Coronary artery (tissue), 2 donors: ENCODE data around the gene TMEM38B.
"Not testable (repeated sequence)": the region's sequence is repeated elsewhere in the genome, so short reads cannot be mapped to it uniquely, and the experiment has no call there.

Source experiments
- DNase-seq: peaks from one replicate; pipeline ENCODE4 v3.0.0-alpha.2; 2017; ENCODE audit warnings: low spot score
- H3K27ac ChIP-seq, 2 donors: fragments of 200-600 bp; sonication (generic); one replicate each; pipeline ENCODE4 v1.5.1; 2016 to 2019
- H3K4me3 ChIP-seq: fragments of 200-600 bp; sonication (generic); 2 replicates; pipeline ENCODE4 v1.5.1; 2016; ENCODE audit warnings: mild to moderate bottlenecking, moderate library complexity
- CTCF ChIP-seq: fragments of 200-600 bp; sonication (generic); IDR thresholded peaks from one replicate; pipeline ENCODE4 v1.5.1; 2019; ENCODE audit warnings: antibody characterized with exemption

TMEM38B gene

DNA sequence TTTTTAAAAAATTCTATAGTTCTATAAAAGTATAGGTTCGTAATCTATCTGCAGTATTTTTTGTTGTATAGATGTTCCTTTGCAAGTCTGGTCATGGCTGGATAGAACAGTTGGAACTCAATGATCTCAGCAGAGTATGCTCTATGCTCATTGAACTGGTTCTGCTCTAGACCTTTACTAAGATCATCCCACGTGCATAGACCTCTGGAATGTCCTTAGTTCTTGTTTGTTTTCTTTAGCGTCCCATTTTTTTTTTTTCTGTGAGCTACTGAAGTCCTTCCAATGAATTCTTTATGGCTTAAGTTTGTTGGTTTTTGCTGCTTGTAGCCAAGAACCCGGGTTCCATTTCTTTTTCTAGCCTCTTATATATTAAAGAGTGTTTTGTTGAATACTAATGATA is 3.5 kb downstream of the TMEM38B start:
- no peak overlapping the region for H3K4me3 ChIP-seq
- TF ChIP-seq CTCF, result no peak
- no peak for DNase-seq
- no peak overlapping the region for H3K27ac ChIP-seq

DNA sequence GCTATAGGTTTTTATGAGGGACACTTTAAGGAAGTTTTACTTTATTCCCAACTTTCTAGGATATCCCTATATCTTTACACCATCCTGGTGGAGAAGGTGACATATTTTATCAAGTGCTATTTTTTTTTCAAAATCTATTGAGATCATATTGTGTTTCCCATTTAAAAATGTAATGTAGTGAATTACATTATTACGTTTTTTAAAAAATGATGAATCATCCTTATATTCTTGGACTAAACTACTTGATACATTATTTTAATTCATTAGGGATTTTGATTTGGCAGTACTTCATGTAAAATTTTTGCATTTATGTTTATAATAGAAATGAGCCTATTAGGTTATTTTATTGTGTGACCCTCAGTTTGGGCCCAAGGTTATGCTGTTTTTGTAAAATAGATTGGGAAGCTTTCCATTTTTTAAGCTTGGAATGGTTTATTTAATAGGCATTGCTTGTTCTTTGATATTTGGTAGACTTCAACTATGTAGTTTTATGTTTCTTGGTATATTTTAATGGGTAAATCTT is 4.1 kb downstream of the TMEM38B start:
- no peak for DNase-seq
- TF ChIP-seq CTCF, result no peak
- Histone ChIP-seq H3K4me3 (no peak overlapping the region), H3K27ac (no peak overlapping the region)

DNA sequence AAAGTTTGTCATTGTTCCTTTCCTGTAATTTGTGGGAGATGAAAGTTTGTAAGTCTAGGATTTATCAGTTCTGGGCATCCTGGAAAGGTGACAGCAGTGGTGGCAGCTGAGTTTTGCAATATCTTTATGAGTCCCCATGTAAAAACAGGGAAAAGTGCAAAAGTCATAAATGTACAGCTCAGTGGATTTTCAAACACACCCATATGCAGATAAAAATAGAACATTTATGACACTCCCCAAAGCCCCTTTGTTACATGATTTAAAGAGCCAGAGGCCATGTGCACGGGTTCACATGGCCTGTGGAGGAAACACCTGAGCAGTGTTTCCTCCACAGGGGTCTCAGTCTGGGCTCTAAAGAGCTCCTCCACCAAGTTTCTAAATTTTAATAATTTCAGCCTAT is 6.3 kb downstream of the TMEM38B start:
- TF ChIP-seq CTCF, result no peak
- no peak overlapping the region for H3K4me3 ChIP-seq
- no peak for DNase-seq
- no peak overlapping the region for H3K27ac ChIP-seq

DNA sequence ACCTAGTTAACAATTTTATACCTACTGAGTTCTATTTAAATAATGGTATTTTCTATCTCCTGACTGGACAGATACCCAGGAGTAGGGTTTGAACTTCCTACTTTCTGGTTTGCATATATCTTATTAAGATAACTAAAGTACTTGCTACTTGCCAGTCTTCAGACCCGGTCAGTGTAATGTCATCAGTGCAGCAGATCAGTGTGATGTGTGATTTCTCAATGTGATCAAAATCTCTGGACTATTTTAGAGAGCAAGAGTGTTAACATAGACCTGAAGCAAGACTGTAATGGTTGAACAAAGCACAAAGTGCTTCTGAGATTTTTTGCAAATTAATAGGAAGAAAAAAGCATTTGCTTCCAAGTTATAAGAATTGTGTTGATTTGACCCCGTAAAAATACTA is 6.8 kb downstream of the TMEM38B start:
- H3K4me3 ChIP-seq, result no peak overlapping the region
- no peak for DNase-seq
- H3K27ac ChIP-seq, result no peak overlapping the region
- TF ChIP-seq CTCF, result no peak

- no peak for TF ChIP-seq CTCF
- Histone ChIP-seq H3K4me3 (no peak overlapping the region), H3K27ac (no peak overlapping the region)
- no peak for DNase-seq
Observed at GRCh38 chr9:105702207-105702606, 7.9 kb downstream of the TMEM38B start.

- H3K4me3 ChIP-seq, DNase-seq, H3K27ac ChIP-seq: not testable (repeated sequence)
Observed at GRCh38 chr9:105703638-105704037, 9.3 kb downstream of the TMEM38B start.

GRCh38 chr9:105706156-105706555 is 11.8 kb downstream of the TMEM38B start:
- no peak overlapping the region for H3K27ac ChIP-seq
- TF ChIP-seq CTCF, result no peak
- DNase-seq, result no peak
- no peak overlapping the region for H3K4me3 ChIP-seq

- Histone ChIP-seq H3K27ac (no peak overlapping the region), H3K4me3 (no peak overlapping the region)
- no peak for TF ChIP-seq CTCF
Observed at GRCh38 chr9:105708405-105708804, 14.1 kb downstream of the TMEM38B start.

More at GRCh38 chr9:105708405-105708804, 14.1 kb downstream of the TMEM38B start:
- no peak for DNase-seq
